RWPE2 (cell line): ENCODE measurements around the gene HECW1.

Source experiments
- ATAC-seq: fragments of 200-7000 bp; cut with Tn5 transposase; 3 replicates; pipeline ENCODE4 v1.9.1; 2021; ENCODE audit warnings: low read depth
- DNase-seq: peaks from one replicate; pipeline ENCODE4 v3.0.0-alpha.2; 2020; ENCODE audit warnings: low spot score
- H3K27ac ChIP-seq: fragments of 450-650 bp; 2 replicates; pipeline ENCODE4 v1.5.1; 2017; ENCODE audit warnings: mild to moderate bottlenecking; ENCODE audit not compliant: poor library complexity, severe bottlenecking
- H3K27me3 ChIP-seq: fragments of 250-450 bp; sonication (Bioruptor Pico); 2 replicates; pipeline ENCODE4 v1.5.1; 2021; ENCODE audit warnings: mild to moderate bottlenecking, moderate library complexity; ENCODE audit not compliant: insufficient read depth, poor library complexity, severe bottlenecking
- H3K36me3 ChIP-seq: fragments of 250-450 bp; sonication (Bioruptor Pico); 2 replicates; pipeline ENCODE4 v1.5.1; 2020; ENCODE audit warnings: low read depth, mild to moderate bottlenecking, moderate library complexity
- H3K4me1 ChIP-seq: fragments of 250-450 bp; sonication (Bioruptor Pico); 2 replicates; pipeline ENCODE4 v1.5.1; 2021; ENCODE audit warnings: mild to moderate bottlenecking, moderate library complexity; ENCODE audit not compliant: insufficient read depth, poor library complexity, severe bottlenecking
- H3K4me3 ChIP-seq: fragments of 250-450 bp; sonication (Bioruptor Pico); 2 replicates; pipeline ENCODE4 v1.5.1; 2021; ENCODE audit warnings: mild to moderate bottlenecking, moderate library complexity; ENCODE audit not compliant: severe bottlenecking
- H3K9me3 ChIP-seq: fragments of 250-450 bp; sonication (Bioruptor Pico); 2 replicates; pipeline ENCODE4 v1.5.1; 2021; ENCODE audit warnings: mild to moderate bottlenecking, moderate library complexity; ENCODE audit not compliant: severe bottlenecking
- TF ChIP-seq, protein P1 (sequence below): fragments of 450-650 bp; IDR thresholded peaks from one replicate; pipeline ENCODE4 v1.5.1; 2017; ENCODE audit warnings: mild to moderate bottlenecking, moderate library complexity; ENCODE audit not compliant: poor library complexity, severe bottlenecking

The HECW1 gene

DNA sequence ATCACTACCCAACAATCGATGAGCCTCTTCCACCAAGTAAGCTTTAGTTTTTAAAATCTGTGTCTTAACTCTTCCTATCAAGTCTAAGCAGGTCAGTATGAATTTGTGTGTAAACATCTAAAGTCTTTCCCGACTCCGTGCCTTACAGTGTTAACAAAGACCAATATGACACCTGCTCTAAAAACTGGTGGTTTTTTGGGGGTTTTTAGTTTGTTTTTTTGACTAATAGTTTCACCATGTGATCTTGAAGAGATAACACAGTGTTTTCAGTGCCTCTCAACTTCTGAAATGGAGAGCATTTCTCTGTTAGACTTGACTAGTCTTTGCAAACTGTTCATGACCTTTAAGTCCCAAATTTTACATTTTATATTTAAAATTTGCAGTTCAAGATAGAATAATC is 338.4 kb downstream of the HECW1 start:
- DNase-seq = no peak
- no peak overlapping the region for H3K4me3 ChIP-seq
- no peak overlapping the region for H3K27ac ChIP-seq
- TF ChIP-seq, protein P1, sequence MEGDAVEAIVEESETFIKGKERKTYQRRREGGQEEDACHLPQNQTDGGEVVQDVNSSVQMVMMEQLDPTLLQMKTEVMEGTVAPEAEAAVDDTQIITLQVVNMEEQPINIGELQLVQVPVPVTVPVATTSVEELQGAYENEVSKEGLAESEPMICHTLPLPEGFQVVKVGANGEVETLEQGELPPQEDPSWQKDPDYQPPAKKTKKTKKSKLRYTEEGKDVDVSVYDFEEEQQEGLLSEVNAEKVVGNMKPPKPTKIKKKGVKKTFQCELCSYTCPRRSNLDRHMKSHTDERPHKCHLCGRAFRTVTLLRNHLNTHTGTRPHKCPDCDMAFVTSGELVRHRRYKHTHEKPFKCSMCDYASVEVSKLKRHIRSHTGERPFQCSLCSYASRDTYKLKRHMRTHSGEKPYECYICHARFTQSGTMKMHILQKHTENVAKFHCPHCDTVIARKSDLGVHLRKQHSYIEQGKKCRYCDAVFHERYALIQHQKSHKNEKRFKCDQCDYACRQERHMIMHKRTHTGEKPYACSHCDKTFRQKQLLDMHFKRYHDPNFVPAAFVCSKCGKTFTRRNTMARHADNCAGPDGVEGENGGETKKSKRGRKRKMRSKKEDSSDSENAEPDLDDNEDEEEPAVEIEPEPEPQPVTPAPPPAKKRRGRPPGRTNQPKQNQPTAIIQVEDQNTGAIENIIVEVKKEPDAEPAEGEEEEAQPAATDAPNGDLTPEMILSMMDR = no peak
- ATAC-seq = no peak
- no peaks in the 10 kb centered on the region for H3K36me3 ChIP-seq
- no peaks in the 10 kb centered on the region for H3K27me3 ChIP-seq
- H3K4me1 ChIP-seq = no peaks in the 10 kb centered on the region
- H3K9me3 ChIP-seq = no peaks in the 10 kb centered on the region

DNA sequence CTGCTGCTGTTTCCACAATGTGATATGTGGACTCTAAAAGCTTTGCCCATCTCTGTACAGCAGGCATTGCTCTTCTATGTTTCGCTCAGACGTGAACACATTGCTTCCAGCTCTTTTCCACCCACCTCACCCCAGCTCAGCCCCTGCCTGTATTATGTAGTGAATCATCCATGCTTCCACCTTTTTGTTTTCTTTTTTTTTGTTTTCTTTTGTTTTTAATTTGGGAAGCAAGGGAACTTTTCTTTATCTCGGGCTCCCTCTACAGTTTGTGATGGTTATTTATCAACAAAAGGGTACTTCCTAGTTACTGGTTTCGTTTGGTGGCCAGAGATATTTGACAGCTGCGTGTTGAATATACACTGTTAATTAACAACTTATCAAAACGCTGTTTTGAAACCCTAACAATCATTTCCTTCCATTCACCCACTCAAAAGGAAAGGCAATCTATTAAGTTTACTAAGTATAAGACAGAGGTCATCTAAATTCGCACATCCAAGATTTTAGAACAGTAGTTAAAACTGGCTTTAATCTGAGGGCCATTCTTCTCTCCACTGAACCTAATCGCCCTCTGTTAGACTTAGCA is 342.6 kb downstream of the HECW1 start:
- no peaks in the 10 kb centered on the region for H3K36me3 ChIP-seq
- H3K9me3 ChIP-seq = no peaks in the 10 kb centered on the region
- DNase-seq (no peak), ATAC-seq (peak; percentile 46; the same call in 2 of the 3 replicates)
- no peak overlapping the region for H3K4me3 ChIP-seq
- H3K27me3 ChIP-seq = no peaks in the 10 kb centered on the region
- TF ChIP-seq, protein P1 = peak; percentile 83
- no peaks in the 10 kb centered on the region for H3K4me1 ChIP-seq
- H3K27ac ChIP-seq = no peak overlapping the region

DNA sequence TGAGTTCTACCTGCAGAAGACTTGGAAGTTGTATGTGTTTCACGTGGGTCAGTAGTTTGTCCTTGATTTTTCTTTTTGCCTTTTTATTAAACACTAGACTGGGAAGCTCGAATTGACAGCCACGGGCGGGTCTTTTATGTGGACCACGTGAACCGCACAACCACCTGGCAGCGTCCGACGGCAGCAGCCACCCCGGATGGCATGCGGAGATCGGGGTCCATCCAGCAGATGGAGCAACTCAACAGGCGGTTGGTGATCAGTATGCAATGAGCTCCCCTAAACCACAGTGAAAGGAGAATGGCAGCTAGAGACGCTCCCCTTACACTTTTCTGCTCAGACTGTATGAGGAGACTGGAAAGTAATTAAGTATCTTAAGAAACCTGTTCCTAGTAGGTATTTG is 343.8 kb downstream of the HECW1 start:
- H3K36me3 ChIP-seq = no peaks in the 10 kb centered on the region
- H3K27me3 ChIP-seq = no peaks in the 10 kb centered on the region
- no peaks in the 10 kb centered on the region for H3K9me3 ChIP-seq
- no peaks in the 10 kb centered on the region for H3K4me1 ChIP-seq
- ATAC-seq (no peak), DNase-seq (no peak)
- no peak overlapping the region for H3K27ac ChIP-seq
- no peak overlapping the region for H3K4me3 ChIP-seq
- TF ChIP-seq, protein P1 = no peak

DNA sequence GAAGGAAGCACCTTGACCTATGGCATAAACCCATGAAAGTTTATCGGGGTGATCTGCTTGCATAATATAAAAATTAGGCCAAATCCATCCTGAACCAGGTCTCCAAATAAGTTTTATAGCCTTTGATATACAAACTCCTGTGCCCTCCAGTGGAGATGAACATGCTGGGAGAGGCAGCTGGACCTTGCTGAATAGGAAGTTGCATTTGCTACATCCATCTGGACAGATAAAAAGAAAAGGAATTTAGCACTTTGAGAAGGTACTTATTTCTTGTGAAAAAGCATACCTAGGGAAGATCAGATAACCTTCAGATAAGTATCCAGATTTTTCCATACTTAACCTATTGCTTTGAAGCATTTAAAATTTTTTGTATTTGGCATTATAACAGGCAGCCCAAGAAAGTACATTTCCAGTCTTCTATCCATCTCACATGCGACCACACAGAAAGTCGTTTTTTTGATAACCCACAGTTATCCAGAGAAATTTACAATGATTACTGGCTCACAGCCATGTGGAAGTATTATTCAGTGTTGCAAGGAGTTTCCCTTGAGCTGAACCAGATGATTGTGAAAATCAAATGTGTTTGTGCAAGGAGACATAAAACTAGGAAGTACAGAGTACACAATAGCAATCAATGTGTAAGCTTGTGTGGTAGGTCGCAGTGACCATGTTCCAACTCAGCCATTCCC is 346.0 kb downstream of the HECW1 start:
- Histone ChIP-seq H3K4me1 (peaks cover 9% of the 10 kb centered on the region), H3K27ac (no peak overlapping the region), H3K36me3 (no peaks in the 10 kb centered on the region), H3K27me3 (no peaks in the 10 kb centered on the region), H3K9me3 (no peaks in the 10 kb centered on the region), H3K4me3 (no peak overlapping the region)
- no peak for ATAC-seq
- no peak for DNase-seq
- TF ChIP-seq, protein P1 = no peak

DNA sequence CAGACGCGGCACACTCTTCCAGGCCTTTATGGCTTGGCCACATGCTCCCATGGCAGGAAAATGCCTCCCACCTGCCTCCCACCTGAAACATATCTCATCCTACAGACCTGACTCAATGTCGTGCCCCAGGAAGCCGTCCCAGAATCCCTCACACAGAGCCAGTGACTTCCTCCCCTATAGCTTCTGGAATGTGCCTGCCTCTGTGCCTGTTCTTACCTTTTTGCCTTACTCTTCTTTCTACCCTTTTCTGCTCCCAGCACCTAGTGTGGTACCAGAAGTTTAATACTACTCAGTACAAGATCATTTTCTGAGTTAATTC is 346.5 kb downstream of the HECW1 start:
- Histone ChIP-seq H3K4me3 (no peak overlapping the region), H3K36me3 (no peaks in the 10 kb centered on the region), H3K27me3 (no peaks in the 10 kb centered on the region), H3K27ac (no peak overlapping the region), H3K4me1 (peaks cover 13% of the 10 kb centered on the region), H3K9me3 (no peaks in the 10 kb centered on the region)
- DNase-seq (no peak), ATAC-seq (no peak)
- TF ChIP-seq, protein P1 = no peak
